Trophoblast cell (in vitro differentiated cells and primary cell): ENCODE data around the gene KDM5B.
A peak's percentile ranks its signal among the peaks of the same experiment; 100 is the strongest.

Experiments used
- DNase-seq, 2 donors: peaks; one replicate each; pipeline ENCODE4 v3.0.0-alpha.2; 2016
- H2AFZ ChIP-seq: 2 replicates; pipeline ENCODE4 v1.6.1; 2013; ENCODE audit warnings: low read length, moderate library complexity, mild to moderate bottlenecking; ENCODE audit not compliant: insufficient read depth, poor library complexity
- H2AK5ac ChIP-seq: 2 replicates; pipeline ENCODE4 v1.6.1; 2013; ENCODE audit warnings: mild to moderate bottlenecking, low read length
- H2BK120ac ChIP-seq: 2 replicates; pipeline ENCODE4 v1.6.1; 2013; ENCODE audit warnings: low read length, mild to moderate bottlenecking, moderate library complexity; ENCODE audit not compliant: insufficient read depth, poor library complexity
- H2BK12ac ChIP-seq: 2 replicates; pipeline ENCODE4 v1.6.1; 2013; ENCODE audit warnings: mild to moderate bottlenecking, low read length, moderate library complexity
- H2BK5ac ChIP-seq: 2 replicates; pipeline ENCODE4 v1.6.1; 2013; ENCODE audit warnings: low read length, low read depth, moderate library complexity, mild to moderate bottlenecking; ENCODE audit not compliant: poor library complexity
- H3K14ac ChIP-seq: 2 replicates; pipeline ENCODE4 v1.6.1; 2013; ENCODE audit warnings: mild to moderate bottlenecking, low read length
- H3K18ac ChIP-seq: 2 replicates; pipeline ENCODE4 v1.6.1; 2013; ENCODE audit warnings: mild to moderate bottlenecking, low read length
- H3K23ac ChIP-seq: 2 replicates; pipeline ENCODE4 v1.6.1; 2013; ENCODE audit warnings: low read length
- H3K27ac ChIP-seq: 2 replicates; pipeline ENCODE4 v1.5.1; 2013; ENCODE audit warnings: low read depth, mild to moderate bottlenecking, inconsistent platforms, low read length, moderate library complexity
- H3K27me3 ChIP-seq: 2 replicates; pipeline ENCODE4 v1.6.1; 2013; ENCODE audit warnings: inconsistent platforms, mild to moderate bottlenecking, low read length, moderate library complexity; ENCODE audit not compliant: insufficient read depth
- H3K36me3 ChIP-seq, 2 experiments: 1 replicate in 1 of 2; 2 replicates in 1 of 2; pipeline ENCODE4 v1.6.1; 2013; ENCODE audit warnings: low read length in 2 of 2, mild to moderate bottlenecking in 2 of 2, moderate library complexity in 1 of 2; ENCODE audit not compliant: insufficient read depth in 2 of 2, control insufficient read depth in 1 of 2
- H3K4ac ChIP-seq: 2 replicates; pipeline ENCODE4 v1.6.1; 2013; ENCODE audit warnings: low read depth, mild to moderate bottlenecking, low read length, moderate library complexity
- H3K4me1 ChIP-seq, 2 experiments: 1 replicate in 1 of 2; 2 replicates in 1 of 2; pipeline ENCODE4 v1.6.1; 2013; ENCODE audit warnings: low read length in 2 of 2, mild to moderate bottlenecking in 2 of 2, moderate library complexity in 1 of 2; ENCODE audit not compliant: insufficient read depth in 2 of 2, control insufficient read depth in 1 of 2
- H3K4me2 ChIP-seq: 2 replicates; pipeline ENCODE4 v1.6.1; 2013; ENCODE audit warnings: inconsistent platforms, mild to moderate bottlenecking, low read length, moderate library complexity
- H3K4me3 ChIP-seq: 2 replicates; pipeline ENCODE4 v1.5.1; 2013; ENCODE audit warnings: mild to moderate bottlenecking, low read depth, low read length, inconsistent platforms
- H3K79me1 ChIP-seq: one replicate; pipeline ENCODE4 v1.6.1; 2013; ENCODE audit warnings: low read length
- H3K79me2 ChIP-seq: 2 replicates; pipeline ENCODE4 v1.6.1; 2013; ENCODE audit warnings: low read length, mild to moderate bottlenecking; ENCODE audit not compliant: control insufficient read depth, insufficient read depth, poor library complexity
- H3K9ac ChIP-seq: 2 replicates; pipeline ENCODE4 v1.6.1; 2013; ENCODE audit warnings: mild to moderate bottlenecking, low read length
- H3K9me3 ChIP-seq: 2 replicates; pipeline ENCODE4 v1.6.1; 2013; ENCODE audit warnings: low read depth, mild to moderate bottlenecking, control low read depth, inconsistent platforms, low read length; ENCODE audit not compliant: insufficient read depth
- H4K12ac ChIP-seq: 2 replicates; pipeline ENCODE4 v1.6.1; 2013; ENCODE audit warnings: low read depth, mild to moderate bottlenecking, low read length, moderate library complexity
- H4K8ac ChIP-seq: 2 replicates; pipeline ENCODE4 v1.6.1; 2013; ENCODE audit warnings: low read depth, mild to moderate bottlenecking, low read length, moderate library complexity
- H4K91ac ChIP-seq: one replicate; pipeline ENCODE4 v1.6.1; 2013; ENCODE audit warnings: low read depth, mild to moderate bottlenecking, low read length, moderate library complexity
- WGBS: extraction: QIAGEN DNeasy Blood & Tissue Kit; methylation state at CpG from one replicate; pipeline ENCODE4 v1.1.7; 2013; ENCODE audit warnings: missing lambda C conversion rate; ENCODE audit not compliant: insufficient read length, insufficient coverage; ENCODE audit errors: extremely low coverage; 5-methylcytosine and 5-hydroxymethylcytosine counted together

Gene KDM5B

GRCh38 chr1:202684716-202685115 lies 123.5 kb downstream of the KDM5B start:
- Histone ChIP-seq H3K4me1 (peaks cover 2% of the 10 kb centered on the region in 2 experiments), H3K36me3 (no peaks in the 10 kb centered on the region), H2BK12ac (no peak overlapping the region), H2AK5ac (no peak overlapping the region), H3K9me3 (no peaks in the 10 kb centered on the region), H3K4me3 (no peak overlapping the region), H3K79me2 (no peaks in the 10 kb centered on the region), H3K23ac (peak overlapping the region; percentile 66), H3K18ac (no peak overlapping the region), H3K27me3 (no peaks in the 10 kb centered on the region), H2AFZ (no peak overlapping the region), H3K4me2 (no peak overlapping the region), H3K9ac (no peak overlapping the region), H4K91ac (no peak overlapping the region), H2BK120ac (no peak overlapping the region), H4K12ac (no peak overlapping the region), H4K8ac (no peak overlapping the region), H3K79me1 (no peaks in the 10 kb centered on the region), H2BK5ac (no peak overlapping the region), H3K27ac (no peak overlapping the region), H3K14ac (no peak overlapping the region), H3K4ac (no peak overlapping the region)
- no CpG with 5 or more reads among the region's 2 CpGs for WGBS
- DNase-seq = peak; percentile 63 to 76

GRCh38 chr1:202683029-202683428 lies 125.2 kb downstream of the KDM5B start:
- no peak overlapping the region for H2AK5ac ChIP-seq
- no peak overlapping the region for H3K23ac ChIP-seq
- H2BK12ac ChIP-seq = no peak overlapping the region
- peak in 1 of 2 donors; percentile 60 for DNase-seq
- H3K36me3 ChIP-seq = no peaks in the 10 kb centered on the region
- H4K91ac ChIP-seq = no peak overlapping the region
- H3K4me1 ChIP-seq = peaks cover 2% of the 10 kb centered on the region in 2 experiments
- no peak overlapping the region for H4K12ac ChIP-seq
- no peak overlapping the region for H2AFZ ChIP-seq
- no peak overlapping the region for H3K4me3 ChIP-seq
- H3K9ac ChIP-seq = no peak overlapping the region
- H3K14ac ChIP-seq = no peak overlapping the region
- H3K4me2 ChIP-seq = no peak overlapping the region
- no peak overlapping the region for H3K18ac ChIP-seq
- no peak overlapping the region for H3K27ac ChIP-seq
- H2BK120ac ChIP-seq = no peak overlapping the region
- no peak overlapping the region for H2BK5ac ChIP-seq
- no peaks in the 10 kb centered on the region for H3K27me3 ChIP-seq
- no peaks in the 10 kb centered on the region for H3K79me2 ChIP-seq
- H3K9me3 ChIP-seq = no peaks in the 10 kb centered on the region
- no peak overlapping the region for H4K8ac ChIP-seq
- H3K4ac ChIP-seq = no peak overlapping the region
- no CpG with 5 or more reads among the region's 4 CpGs for WGBS
- no peaks in the 10 kb centered on the region for H3K79me1 ChIP-seq

- Histone ChIP-seq H3K27me3 (no peaks in the 10 kb centered on the region), H2BK120ac (no peak overlapping the region), H3K14ac (no peak overlapping the region), H2BK12ac (no peak overlapping the region), H3K27ac (no peak overlapping the region), H3K9ac (no peak overlapping the region), H3K23ac (no peak overlapping the region), H3K4ac (no peak overlapping the region), H3K9me3 (no peaks in the 10 kb centered on the region), H3K18ac (no peak overlapping the region), H2BK5ac (no peak overlapping the region), H2AFZ (no peak overlapping the region), H3K79me1 (no peaks in the 10 kb centered on the region), H4K8ac (no peak overlapping the region), H3K4me3 (no peak overlapping the region), H3K36me3 (no peaks in the 10 kb centered on the region), H3K4me1 (peaks cover 2% of the 10 kb centered on the region in 2 experiments), H4K91ac (no peak overlapping the region), H3K79me2 (no peaks in the 10 kb centered on the region), H3K4me2 (no peak overlapping the region), H2AK5ac (no peak overlapping the region), H4K12ac (no peak overlapping the region)
- WGBS = no CpG with 5 or more reads among the region's 9 CpGs
- no peak for DNase-seq
Observed at GRCh38 chr1:202682477-202682876, 125.7 kb downstream of the KDM5B start.

- Histone ChIP-seq H4K8ac (no peak overlapping the region), H3K4me1 (peaks cover 2% of the 10 kb centered on the region in 2 experiments), H3K18ac (no peak overlapping the region), H3K79me2 (no peaks in the 10 kb centered on the region), H2BK120ac (no peak overlapping the region), H2AFZ (no peak overlapping the region), H3K9ac (peak overlapping the region; percentile 29), H2AK5ac (no peak overlapping the region), H2BK12ac (no peak overlapping the region), H3K4me3 (no peak overlapping the region), H3K4me2 (no peak overlapping the region), H3K23ac (no peak overlapping the region), H4K91ac (no peak overlapping the region), H3K4ac (no peak overlapping the region), H3K9me3 (no peaks in the 10 kb centered on the region), H3K27ac (no peak overlapping the region), H3K27me3 (no peaks in the 10 kb centered on the region), H2BK5ac (no peak overlapping the region), H3K36me3 (no peaks in the 10 kb centered on the region), H4K12ac (no peak overlapping the region), H3K14ac (no peak overlapping the region), H3K79me1 (no peaks in the 10 kb centered on the region)
- DNase-seq = no peak
- no CpG with 5 or more reads among the region's 11 CpGs for WGBS
Observed at GRCh38 chr1:202681736-202682420, 126.3 kb downstream of the KDM5B start.
